NCI-H226 (cell line): ENCODE results near the gene SINHCAF.

Experiments used
- DNase-seq: peaks from one replicate; pipeline ENCODE4 v3.0.0-alpha.2; 2015

Gene SINHCAF

GRCh38 chr12:31231611-31232360, 94.2 kb downstream of the SINHCAF start:
- no peak for DNase-seq
